OCI-LY1 (cell line): ENCODE data around the gene TBC1D5.

Experiments used
- CTCF ChIP-seq: fragments of 200-600 bp; sonication (generic), shearing (Covaris generic); IDR thresholded peaks from 2 replicates; pipeline ENCODE4 v1.5.1; 2017; ENCODE audit warnings: mild to moderate bottlenecking, antibody characterized with exemption, low read length, moderate library complexity, mixed read lengths
- EZH2 ChIP-seq: fragments of 200-600 bp; sonication (generic), shearing (Covaris generic); IDR thresholded peaks from 2 replicates; pipeline ENCODE4 v1.8.0; 2017; ENCODE audit warnings: borderline replicate concordance, mixed run types, mild to moderate bottlenecking, antibody characterized with exemption, low read length, moderate library complexity, mixed read lengths

GRCh38 chr3:17187589-17188184 is 554.7 kb downstream of the TBC1D5 start:
- TF ChIP-seq CTCF (no peak), EZH2 (no peak)
